ENCODE data around the gene PCYT1A.
"Not testable (repeated sequence)": the region's sequence is repeated elsewhere in the genome, so short reads cannot be mapped to it uniquely, and the experiment has no call there.

The PCYT1A gene

GRCh38 chr3:196263819-196264218, 23.7 kb downstream of the PCYT1A start:
- peaks cover 5 to 11% of the 10 kb centered on the region in 2 donors for H3K36me3 ChIP-seq (ENCODE audit: control insufficient read depth in 2 of 2, insufficient read depth in 2 of 2, low read length in 2 of 2)
- H3K4me3 ChIP-seq (ENCODE audit: low read length in 2 of 2), result no peak overlapping the region
- no peak overlapping the region for H3K27ac ChIP-seq (ENCODE audit: low read length)
- no peaks in the 10 kb centered on the region for H3K4me1 ChIP-seq (ENCODE audit: control insufficient read depth, insufficient read depth, low read length)
- H3K9me3 ChIP-seq (ENCODE audit: control insufficient read depth in 2 of 2, low read length in 2 of 2), result no peaks in the 10 kb centered on the region
- H3K27me3 ChIP-seq (ENCODE audit: control insufficient read depth in 1 of 2, insufficient read depth in 2 of 2, low read length in 2 of 2), result no peaks in the 10 kb centered on the region
- H3K9ac ChIP-seq (ENCODE audit: low read length in 2 of 2), result no peak overlapping the region

- no peaks in the 10 kb centered on the region for H3K27me3 ChIP-seq (ENCODE audit: control insufficient read depth in 1 of 2, insufficient read depth in 2 of 2, low read length in 2 of 2)
- H3K4me3 ChIP-seq (ENCODE audit: low read length in 2 of 2), result no peak overlapping the region
- no peak overlapping the region for H3K9ac ChIP-seq (ENCODE audit: low read length in 2 of 2)
- no peak overlapping the region for H3K27ac ChIP-seq (ENCODE audit: low read length)
- H3K4me1 ChIP-seq (ENCODE audit: control insufficient read depth, insufficient read depth, low read length), result no peaks in the 10 kb centered on the region
- no peaks in the 10 kb centered on the region for H3K9me3 ChIP-seq (ENCODE audit: control insufficient read depth in 2 of 2, low read length in 2 of 2)
- H3K36me3 ChIP-seq (ENCODE audit: control insufficient read depth in 2 of 2, insufficient read depth in 2 of 2, low read length in 2 of 2), result peaks cover 7 to 9% of the 10 kb centered on the region in 2 donors
Measured at GRCh38 chr3:196260784-196261183, 26.7 kb downstream of the PCYT1A start.

GRCh38 chr3:196255776-196256175, 31.8 kb downstream of the PCYT1A start:
- H3K27me3 ChIP-seq (ENCODE audit: control insufficient read depth in 1 of 2, insufficient read depth in 2 of 2, low read length in 2 of 2), result no peaks in the 10 kb centered on the region
- H3K9ac ChIP-seq (ENCODE audit: low read length in 2 of 2), result no peak overlapping the region
- H3K36me3 ChIP-seq (ENCODE audit: control insufficient read depth in 2 of 2, insufficient read depth in 2 of 2, low read length in 2 of 2), result peaks cover 11 to 13% of the 10 kb centered on the region in 2 donors
- H3K4me3 ChIP-seq (ENCODE audit: low read length in 2 of 2), result no peak overlapping the region
- H3K27ac ChIP-seq (ENCODE audit: low read length), result no peak overlapping the region
- no peaks in the 10 kb centered on the region for H3K9me3 ChIP-seq (ENCODE audit: control insufficient read depth in 2 of 2, low read length in 2 of 2)
- H3K4me1 ChIP-seq (ENCODE audit: control insufficient read depth, insufficient read depth, low read length), result no peaks in the 10 kb centered on the region

- no peak overlapping the region for H3K9ac ChIP-seq (ENCODE audit: low read length in 2 of 2)
- peaks cover 11 to 13% of the 10 kb centered on the region in 2 donors for H3K36me3 ChIP-seq (ENCODE audit: control insufficient read depth in 2 of 2, insufficient read depth in 2 of 2, low read length in 2 of 2)
- H3K9me3 ChIP-seq (ENCODE audit: control insufficient read depth in 2 of 2, low read length in 2 of 2), result no peaks in the 10 kb centered on the region
- H3K4me1 ChIP-seq (ENCODE audit: control insufficient read depth, insufficient read depth, low read length), result no peaks in the 10 kb centered on the region
- no peak overlapping the region for H3K4me3 ChIP-seq (ENCODE audit: low read length in 2 of 2)
- H3K27ac ChIP-seq (ENCODE audit: low read length), result no peak overlapping the region
- no peaks in the 10 kb centered on the region for H3K27me3 ChIP-seq (ENCODE audit: control insufficient read depth in 1 of 2, insufficient read depth in 2 of 2, low read length in 2 of 2)
Measured at GRCh38 chr3:196254376-196255283, 32.9 kb downstream of the PCYT1A start.

GRCh38 chr3:196251918-196252317, 35.6 kb downstream of the PCYT1A start:
- H3K4me3 ChIP-seq (ENCODE audit: low read length in 2 of 2), result no peak overlapping the region
- H3K27ac ChIP-seq (ENCODE audit: low read length), result no peak overlapping the region
- peaks cover 14 to 20% of the 10 kb centered on the region in 2 donors for H3K36me3 ChIP-seq (ENCODE audit: control insufficient read depth in 2 of 2, insufficient read depth in 2 of 2, low read length in 2 of 2)
- H3K9me3 ChIP-seq (ENCODE audit: control insufficient read depth in 2 of 2, low read length in 2 of 2), result no peaks in the 10 kb centered on the region
- H3K9ac ChIP-seq (ENCODE audit: low read length in 2 of 2), result no peak overlapping the region
- H3K4me1 ChIP-seq (ENCODE audit: control insufficient read depth, insufficient read depth, low read length), result no peaks in the 10 kb centered on the region
- no peaks in the 10 kb centered on the region for H3K27me3 ChIP-seq (ENCODE audit: control insufficient read depth in 1 of 2, insufficient read depth in 2 of 2, low read length in 2 of 2)

- Histone ChIP-seq H3K9me3 (ENCODE audit: control insufficient read depth in 2 of 2, low read length in 2 of 2) (no peaks in the 10 kb centered on the region), H3K27ac (ENCODE audit: low read length) (no peak overlapping the region), H3K4me3 (ENCODE audit: low read length in 2 of 2) (no peak overlapping the region), H3K27me3 (ENCODE audit: control insufficient read depth in 1 of 2, insufficient read depth in 2 of 2, low read length in 2 of 2) (no peaks in the 10 kb centered on the region), H3K36me3 (ENCODE audit: control insufficient read depth in 2 of 2, insufficient read depth in 2 of 2, low read length in 2 of 2) (peaks cover 22 to 25% of the 10 kb centered on the region in 2 donors), H3K4me1 (ENCODE audit: control insufficient read depth, insufficient read depth, low read length) (no peaks in the 10 kb centered on the region), H3K9ac (ENCODE audit: low read length in 2 of 2) (no peak overlapping the region)
Measured at GRCh38 chr3:196246612-196247308, 40.8 kb downstream of the PCYT1A start.

GRCh38 chr3:196244166-196244565, 43.4 kb downstream of the PCYT1A start:
- H3K36me3 ChIP-seq (ENCODE audit: control insufficient read depth in 2 of 2, insufficient read depth in 2 of 2, low read length in 2 of 2), result peaks cover 30 to 31% of the 10 kb centered on the region in 2 donors
- not testable (repeated sequence) for H3K4me1 ChIP-seq (ENCODE audit: control insufficient read depth, insufficient read depth, low read length)

GRCh38 chr3:196241704-196242103, 45.8 kb downstream of the PCYT1A start:
- H3K27ac ChIP-seq (ENCODE audit: low read length), result no peak overlapping the region
- H3K9me3 ChIP-seq (ENCODE audit: control insufficient read depth in 2 of 2, low read length in 2 of 2), result no peaks in the 10 kb centered on the region
- H3K27me3 ChIP-seq (ENCODE audit: control insufficient read depth in 1 of 2, insufficient read depth in 2 of 2, low read length in 2 of 2), result no peaks in the 10 kb centered on the region
- H3K4me1 ChIP-seq (ENCODE audit: control insufficient read depth, insufficient read depth, low read length), result no peaks in the 10 kb centered on the region
- no peak overlapping the region for H3K4me3 ChIP-seq (ENCODE audit: low read length in 2 of 2)
- H3K9ac ChIP-seq (ENCODE audit: low read length in 2 of 2), result no peak overlapping the region
- peaks cover 33 to 41% of the 10 kb centered on the region in 2 donors for H3K36me3 ChIP-seq (ENCODE audit: control insufficient read depth in 2 of 2, insufficient read depth in 2 of 2, low read length in 2 of 2)

More at GRCh38 chr3:196244166-196244565, 43.4 kb downstream of the PCYT1A start:
- not testable (repeated sequence) for H3K27ac ChIP-seq (ENCODE audit: low read length); H3K9ac ChIP-seq (ENCODE audit: low read length in 2 of 2); H3K27me3 ChIP-seq (ENCODE audit: control insufficient read depth in 1 of 2, insufficient read depth in 2 of 2, low read length in 2 of 2); H3K9me3 ChIP-seq (ENCODE audit: control insufficient read depth in 2 of 2, low read length in 2 of 2); H3K4me3 ChIP-seq (ENCODE audit: low read length in 2 of 2)

GRCh38 chr3:196240424-196240823, 47.1 kb downstream of the PCYT1A start:
- Histone ChIP-seq H3K4me3 (ENCODE audit: low read length in 2 of 2) (no peak overlapping the region), H3K36me3 (ENCODE audit: control insufficient read depth in 2 of 2, insufficient read depth in 2 of 2, low read length in 2 of 2) (peaks cover 30 to 36% of the 10 kb centered on the region in 2 donors), H3K27ac (ENCODE audit: low read length) (no peak overlapping the region), H3K4me1 (ENCODE audit: control insufficient read depth, insufficient read depth, low read length) (no peaks in the 10 kb centered on the region), H3K27me3 (ENCODE audit: control insufficient read depth in 1 of 2, insufficient read depth in 2 of 2, low read length in 2 of 2) (no peaks in the 10 kb centered on the region), H3K9me3 (ENCODE audit: control insufficient read depth in 2 of 2, low read length in 2 of 2) (no peaks in the 10 kb centered on the region), H3K9ac (ENCODE audit: low read length in 2 of 2) (no peak overlapping the region)

GRCh38 chr3:196238612-196239560, 48.6 kb downstream of the PCYT1A start:
- Histone ChIP-seq H3K4me3 (ENCODE audit: low read length in 2 of 2) (no peak overlapping the region), H3K9ac (ENCODE audit: low read length in 2 of 2) (no peak overlapping the region), H3K36me3 (ENCODE audit: control insufficient read depth in 2 of 2, insufficient read depth in 2 of 2, low read length in 2 of 2) (peaks cover 27 to 36% of the 10 kb centered on the region in 2 donors), H3K4me1 (ENCODE audit: control insufficient read depth, insufficient read depth, low read length) (no peaks in the 10 kb centered on the region), H3K27me3 (ENCODE audit: control insufficient read depth in 1 of 2, insufficient read depth in 2 of 2, low read length in 2 of 2) (no peaks in the 10 kb centered on the region), H3K9me3 (ENCODE audit: control insufficient read depth in 2 of 2, low read length in 2 of 2) (no peaks in the 10 kb centered on the region), H3K27ac (ENCODE audit: low read length) (no peak overlapping the region)
